Muscle layer of colon (tissue), 2 donors: ENCODE measurements around the gene RFX5.
A peak's percentile ranks its signal among the peaks of the same experiment; 100 is the strongest.
"Not testable (repeated sequence)": the region's sequence is repeated elsewhere in the genome, so short reads cannot be mapped to it uniquely, and the experiment has no call there.

ENCODE experiments used
- H3K27ac ChIP-seq: one replicate; pipeline ENCODE4 v1.7.0; 2013; ENCODE audit warnings: low read depth, mild to moderate bottlenecking, low read length, moderate library complexity
- H3K27me3 ChIP-seq, 2 donors: one replicate each; pipeline ENCODE4 v1.7.0; 2013; ENCODE audit warnings: low read length in 2 of 2, mild to moderate bottlenecking in 2 of 2; ENCODE audit not compliant: insufficient read depth in 2 of 2, control insufficient read depth in 1 of 2
- H3K36me3 ChIP-seq: one replicate; pipeline ENCODE4 v1.7.0; 2013; ENCODE audit warnings: mild to moderate bottlenecking, low read length; ENCODE audit not compliant: insufficient read depth
- H3K4me1 ChIP-seq: one replicate; pipeline ENCODE4 v1.7.0; 2013; ENCODE audit warnings: mild to moderate bottlenecking, low read length; ENCODE audit not compliant: insufficient read depth
- H3K4me3 ChIP-seq, 2 donors: one replicate each; pipeline ENCODE4 v1.7.0; 2013; ENCODE audit warnings: low read length in 2 of 2, low read depth in 1 of 2, mild to moderate bottlenecking in 1 of 2, moderate library complexity in 1 of 2
- H3K9ac ChIP-seq: one replicate; pipeline ENCODE4 v1.7.0; 2013; ENCODE audit warnings: low read length
- H3K9me3 ChIP-seq: one replicate; pipeline ENCODE4 v1.7.0; 2013; ENCODE audit warnings: mild to moderate bottlenecking, low read length
- donor health status: abdominal sarcoma.
- donor health status: Adenocarcinoma of cecum.

The RFX5 gene

DNA sequence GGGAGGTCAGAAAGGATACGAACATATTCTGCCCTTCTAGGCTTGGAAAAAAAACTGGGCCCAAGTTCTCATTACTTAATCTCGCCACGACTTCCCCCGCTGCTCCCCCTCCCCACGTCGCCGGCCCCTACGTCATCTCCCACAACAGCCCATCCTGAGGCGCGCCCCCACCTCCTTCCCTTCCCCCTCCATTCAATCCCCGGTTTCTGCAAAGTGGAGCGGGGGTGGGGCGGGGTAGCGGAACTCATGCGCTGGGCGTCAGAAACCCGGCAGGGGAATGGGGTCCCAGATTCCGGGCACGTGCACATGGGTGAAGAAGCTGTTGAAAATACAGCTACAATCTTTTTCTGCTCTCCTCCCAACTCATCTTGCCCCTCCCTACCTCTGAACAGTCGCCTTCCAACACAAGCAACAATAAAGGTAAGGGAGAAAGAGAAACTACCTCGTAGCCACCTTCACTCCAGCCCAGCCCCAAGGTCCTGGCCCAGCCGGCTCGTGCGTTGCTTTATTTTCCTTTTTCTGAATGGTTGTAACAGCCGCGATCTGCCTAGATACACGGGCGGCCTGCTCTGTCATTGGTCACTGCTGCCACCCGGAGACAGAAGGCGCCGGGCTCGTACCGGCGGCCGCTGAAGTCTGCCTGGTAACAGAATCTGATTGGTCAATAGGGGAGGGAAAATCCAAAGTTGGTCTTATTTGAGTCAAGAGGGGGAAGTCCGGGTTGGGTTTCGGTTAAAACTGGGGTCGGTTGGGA lies at the start of gene RFX5:
RFX5 (minus strand) TSS at position 484 of the 754 bp plus-strand sequence. CDS start 932 bp downstream, outside the sequence.
- Histone ChIP-seq H3K9me3 (no peaks in the 10 kb centered on the region), H3K36me3 (peaks cover 34% of the 10 kb centered on the region), H3K27me3 (no peaks in the 10 kb centered on the region), H3K27ac (peak within 1 kb of the TSS; percentile 97), H3K9ac (peak within 1 kb of the TSS; percentile 81), H3K4me3 (peak within 1 kb of the TSS; percentile 77 to 89), H3K4me1 (peaks cover 8% of the 10 kb centered on the region)

DNA sequence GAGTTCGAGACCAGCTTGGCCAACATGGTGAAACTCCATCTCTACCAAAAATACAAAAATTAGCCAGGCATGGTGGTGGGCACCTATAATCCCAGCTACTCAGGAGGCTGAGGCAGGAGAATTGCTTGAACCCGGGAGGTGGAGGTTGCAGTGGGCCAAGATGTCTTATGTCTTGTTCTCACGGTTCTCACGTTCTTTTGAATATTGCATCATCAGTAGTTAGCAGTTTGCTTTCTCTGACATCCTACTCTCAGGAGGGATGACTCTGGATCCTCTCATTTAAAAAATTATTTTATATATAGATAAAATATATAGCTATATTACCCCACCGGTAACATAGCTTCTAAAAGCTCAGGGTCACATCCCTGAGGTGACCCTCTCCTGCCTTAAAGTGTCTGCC lies 49.2 kb upstream of the RFX5 start:
- H3K9ac ChIP-seq, H3K4me3 ChIP-seq, H3K27me3 ChIP-seq, H3K9me3 ChIP-seq, H3K27ac ChIP-seq: not testable (repeated sequence)
- Histone ChIP-seq H3K4me1 (peaks cover 14% of the 10 kb centered on the region), H3K36me3 (peaks cover 10% of the 10 kb centered on the region)

GRCh38 chr1:151393583-151393982 lies 46.5 kb upstream of the RFX5 start:
- Histone ChIP-seq H3K36me3 (no peaks in the 10 kb centered on the region), H3K4me3 (no peak overlapping the region), H3K27ac (no peak overlapping the region), H3K9ac (no peak overlapping the region), H3K27me3 (no peaks in the 10 kb centered on the region), H3K9me3 (no peaks in the 10 kb centered on the region), H3K4me1 (no peaks in the 10 kb centered on the region)

DNA sequence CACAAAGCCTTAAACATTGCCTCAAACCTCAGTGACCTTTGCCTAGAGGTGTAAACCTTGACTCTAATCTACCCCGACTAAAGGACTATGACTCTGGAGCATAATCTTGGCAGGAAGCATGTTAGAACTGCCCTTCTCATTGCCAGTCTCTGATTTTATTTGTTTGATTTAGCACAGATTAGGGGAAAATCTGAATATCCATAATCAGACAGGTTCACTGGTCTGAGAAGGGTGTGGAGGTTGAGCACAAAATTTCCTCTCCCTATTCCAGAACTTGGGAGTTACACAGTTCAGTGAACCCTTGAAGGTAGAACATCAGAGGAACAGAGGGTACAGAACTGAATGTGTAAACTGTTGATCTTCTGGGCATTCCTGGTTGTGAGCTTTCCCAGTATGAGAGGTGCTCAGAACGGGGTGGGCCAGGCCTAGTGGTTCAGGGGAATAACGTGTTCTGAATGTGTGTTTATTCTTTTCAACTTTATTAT lies 44.1 kb upstream of the RFX5 start:
- H3K36me3 ChIP-seq: no peaks in the 10 kb centered on the region
- no peaks in the 10 kb centered on the region for H3K27me3 ChIP-seq
- no peaks in the 10 kb centered on the region for H3K4me1 ChIP-seq
- no peaks in the 10 kb centered on the region for H3K9me3 ChIP-seq
- H3K4me3 ChIP-seq: no peak overlapping the region
- H3K9ac ChIP-seq: no peak overlapping the region
- H3K27ac ChIP-seq: no peak overlapping the region

DNA sequence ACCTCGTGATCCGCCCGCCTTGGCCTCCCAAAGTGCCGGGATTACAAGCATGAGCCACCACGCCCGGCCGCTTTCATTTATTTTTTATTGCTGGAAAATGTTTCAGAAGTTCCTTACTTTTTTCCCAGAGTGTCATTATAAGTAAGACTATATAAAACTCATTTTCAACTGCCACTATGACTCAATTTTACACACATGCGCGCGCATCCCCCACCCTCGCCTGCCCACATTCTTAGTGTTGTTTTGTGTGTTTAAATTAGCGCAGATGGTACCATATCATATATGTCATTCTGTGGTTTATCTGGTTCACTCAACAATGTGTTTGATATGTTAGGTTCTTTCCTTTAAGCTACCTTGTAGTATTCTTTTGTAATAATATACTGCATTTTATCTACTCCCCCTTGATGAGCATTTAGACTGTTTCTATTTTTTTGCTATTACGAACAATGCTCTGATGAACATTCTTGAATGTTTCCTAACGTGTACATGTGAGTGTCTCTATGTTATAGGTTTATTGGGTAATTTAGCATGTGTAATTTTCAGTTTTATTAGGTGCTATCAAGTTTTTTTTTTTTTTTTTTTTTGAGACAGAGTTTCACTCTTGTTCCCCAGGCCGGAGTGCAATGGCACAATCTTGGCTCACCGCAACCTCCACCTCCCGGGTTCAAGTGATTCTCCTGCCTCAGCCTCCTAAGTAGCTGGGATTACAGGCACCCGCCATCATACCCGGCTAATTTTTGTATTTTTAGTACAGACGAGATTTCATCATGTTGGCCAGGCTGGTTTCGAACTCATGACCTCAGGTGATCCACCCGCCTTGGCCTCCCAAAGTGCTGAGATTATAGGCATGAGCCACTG lies 43.4 kb upstream of the RFX5 start:
- H3K27me3 ChIP-seq, H3K4me3 ChIP-seq, H3K4me1 ChIP-seq: not testable (repeated sequence)

DNA sequence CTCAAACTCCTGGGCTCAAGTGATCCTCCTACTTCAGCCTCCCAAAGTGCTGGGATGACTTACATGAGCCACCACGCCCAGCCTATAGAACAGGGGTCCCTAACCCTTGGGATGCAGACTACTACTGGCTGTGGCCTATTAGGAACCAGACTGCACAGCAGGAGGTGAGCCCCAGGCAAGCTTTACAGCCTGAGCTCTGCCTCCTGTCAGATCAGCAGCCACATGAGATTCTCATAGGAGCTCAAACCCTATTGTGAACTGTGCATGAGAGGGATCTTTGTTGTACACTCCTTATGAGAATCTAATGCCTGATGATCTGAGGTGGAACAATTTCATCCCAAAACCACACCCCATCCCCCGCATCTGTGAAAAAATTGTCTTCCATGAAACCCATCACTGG lies 39.0 kb upstream of the RFX5 start:
- no peak overlapping the region for H3K27ac ChIP-seq
- H3K9ac ChIP-seq: no peak overlapping the region
- H3K4me3 ChIP-seq: no peak overlapping the region
- H3K27me3 ChIP-seq: no peaks in the 10 kb centered on the region
- H3K4me1 ChIP-seq: no peaks in the 10 kb centered on the region
- H3K36me3 ChIP-seq: no peaks in the 10 kb centered on the region
- no peaks in the 10 kb centered on the region for H3K9me3 ChIP-seq

More for the DNA sequence above, 43.4 kb upstream of the RFX5 start:
- not testable (repeated sequence) for H3K9me3 ChIP-seq, H3K9ac ChIP-seq, H3K36me3 ChIP-seq, H3K27ac ChIP-seq

GRCh38 chr1:151384584-151384983 lies 37.5 kb upstream of the RFX5 start:
- Histone ChIP-seq H3K4me1 (no peaks in the 10 kb centered on the region), H3K36me3 (no peaks in the 10 kb centered on the region), H3K27me3 (no peaks in the 10 kb centered on the region), H3K9me3 (no peaks in the 10 kb centered on the region), H3K4me3 (no peak overlapping the region), H3K9ac (no peak overlapping the region), H3K27ac (no peak overlapping the region)

- Histone ChIP-seq H3K27ac (no peak overlapping the region), H3K9ac (no peak overlapping the region), H3K9me3 (no peaks in the 10 kb centered on the region), H3K4me1 (no peaks in the 10 kb centered on the region), H3K36me3 (no peaks in the 10 kb centered on the region), H3K27me3 (no peaks in the 10 kb centered on the region), H3K4me3 (no peak overlapping the region)
Measured at GRCh38 chr1:151377150-151377884, 30.3 kb upstream of the RFX5 start.

GRCh38 chr1:151373196-151373595 lies 26.1 kb upstream of the RFX5 start:
- peaks cover 16% of the 10 kb centered on the region for H3K36me3 ChIP-seq
- H3K9ac ChIP-seq: no peak overlapping the region
- H3K4me1 ChIP-seq: peaks cover 26% of the 10 kb centered on the region
- no peak overlapping the region for H3K27ac ChIP-seq
- no peaks in the 10 kb centered on the region for H3K9me3 ChIP-seq
- no peaks in the 10 kb centered on the region for H3K27me3 ChIP-seq
- H3K4me3 ChIP-seq: no peak overlapping the region

DNA sequence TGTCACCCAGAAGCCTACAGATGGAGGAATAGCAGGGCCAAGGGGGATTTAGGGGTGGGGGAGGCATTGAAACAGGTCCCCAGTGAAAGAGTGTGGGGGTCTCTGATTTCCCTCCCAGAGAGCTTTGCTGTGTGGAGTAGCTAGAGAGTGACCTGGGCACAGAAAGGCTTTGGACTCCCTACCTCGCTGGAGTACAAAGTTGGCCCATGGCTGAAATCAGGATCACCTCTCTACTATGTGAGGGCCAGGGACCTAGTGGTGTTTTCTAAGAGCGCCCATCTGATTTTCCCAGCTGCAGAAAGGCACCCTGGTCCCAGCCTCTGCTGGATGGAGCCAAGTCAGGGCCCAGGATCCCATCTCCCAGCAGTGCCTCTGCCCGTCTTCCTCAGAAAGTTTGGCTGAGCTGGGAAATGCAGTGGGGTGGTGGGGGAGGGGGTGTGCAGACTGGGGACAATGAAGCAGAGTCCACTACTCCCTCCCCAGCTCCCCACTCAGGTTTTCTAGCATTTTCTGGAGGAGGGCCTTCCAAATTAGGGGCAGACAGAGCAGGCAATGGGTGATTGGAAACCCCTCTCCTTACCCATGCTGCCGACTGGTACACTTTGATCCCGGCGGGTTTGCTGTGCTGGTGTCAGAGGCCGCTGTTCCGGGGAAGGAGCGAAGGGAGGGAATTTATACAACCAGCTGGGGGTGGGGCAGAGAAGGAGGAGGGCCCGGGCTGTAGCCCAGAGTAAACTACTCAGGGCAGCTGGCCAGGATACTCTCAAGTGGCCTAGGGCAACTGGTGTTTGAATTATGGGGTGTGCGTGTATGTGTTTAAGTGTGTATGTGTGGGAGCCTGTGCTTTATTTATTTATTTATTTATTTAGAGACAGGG lies 25.2 kb upstream of the RFX5 start, which contains the start of gene SELENBP1:
SELENBP1 (minus strand) TSS at position 648 of the 877 bp plus-strand sequence; CDS start at position 584, 64 bp downstream.
- Histone ChIP-seq H3K36me3 (peaks cover 23% of the 10 kb centered on the region), H3K4me3 (peak within 1 kb of the TSS; percentile 49 to 64), H3K27ac (peak within 1 kb of the TSS; percentile 89), H3K27me3 (no peaks in the 10 kb centered on the region), H3K4me1 (peaks cover 32% of the 10 kb centered on the region), H3K9ac (peak within 1 kb of the TSS; percentile 36), H3K9me3 (no peaks in the 10 kb centered on the region)
